Measurements from ENCODE around the gene BTN2A1. TPM values are rescaled to one million over a fixed set of nuclear protein-coding genes. Genes with fewer than 3 reads are reported as not detected.
"Not testable (repeated sequence)": the region's sequence is repeated elsewhere in the genome, so short reads cannot be mapped to it uniquely, and the experiment has no call there.

Gene BTN2A1
- polyA plus RNA-seq (2012; ENCODE audit: insufficient read depth, insufficient read length): 29.9 TPM

DNA sequence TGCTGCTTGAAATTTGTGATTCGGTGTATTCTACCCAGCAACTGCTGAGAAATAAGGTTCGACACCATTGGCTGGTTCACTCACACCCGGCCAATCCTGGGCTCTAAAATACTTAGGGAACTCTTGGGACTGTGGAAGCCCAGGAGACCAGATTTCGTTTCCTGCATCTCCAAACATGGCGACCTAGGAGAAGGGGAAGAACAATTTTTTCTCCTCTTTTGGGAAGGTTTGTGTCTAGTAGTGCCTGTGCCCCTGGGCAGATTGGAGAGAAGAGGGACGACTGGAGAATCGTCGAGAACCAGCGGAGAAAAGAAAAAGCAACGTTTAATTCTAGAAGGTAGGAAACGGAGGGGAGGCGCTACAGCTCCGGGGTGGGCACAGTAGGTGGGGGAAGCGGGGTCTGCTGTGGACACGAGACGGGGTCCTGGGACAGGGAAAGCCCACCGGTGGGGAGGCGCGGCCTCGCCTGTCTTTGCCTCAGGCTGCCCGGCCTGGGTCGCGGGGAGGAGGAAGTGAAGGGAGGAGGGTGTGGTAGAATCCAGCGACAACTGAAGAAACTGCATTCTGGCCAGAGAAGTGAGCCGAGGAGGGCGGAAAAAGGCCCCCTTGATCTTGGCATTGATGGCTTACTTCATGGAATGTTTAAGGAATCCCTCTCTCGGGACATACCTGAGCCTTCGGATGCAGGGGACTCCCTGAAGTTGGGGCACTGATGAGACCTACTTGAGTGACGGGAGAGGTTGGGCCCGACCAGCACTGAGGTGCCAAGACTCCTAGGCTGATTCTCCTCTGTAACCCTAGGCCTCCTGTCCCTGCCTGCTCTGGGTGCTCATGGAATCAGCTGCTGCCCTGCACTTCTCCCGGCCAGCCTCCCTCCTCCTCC is at the start of gene BTN2A1:
Gene BTN2A1, plus strand, starts transcription at position 150 of the 883 bp plus-strand sequence. Its CDS starts 682 bp downstream, at position 832.
- peak; percentile 90 for DNase-seq (ENCODE audit: low read depth, low spot score)

DNA sequence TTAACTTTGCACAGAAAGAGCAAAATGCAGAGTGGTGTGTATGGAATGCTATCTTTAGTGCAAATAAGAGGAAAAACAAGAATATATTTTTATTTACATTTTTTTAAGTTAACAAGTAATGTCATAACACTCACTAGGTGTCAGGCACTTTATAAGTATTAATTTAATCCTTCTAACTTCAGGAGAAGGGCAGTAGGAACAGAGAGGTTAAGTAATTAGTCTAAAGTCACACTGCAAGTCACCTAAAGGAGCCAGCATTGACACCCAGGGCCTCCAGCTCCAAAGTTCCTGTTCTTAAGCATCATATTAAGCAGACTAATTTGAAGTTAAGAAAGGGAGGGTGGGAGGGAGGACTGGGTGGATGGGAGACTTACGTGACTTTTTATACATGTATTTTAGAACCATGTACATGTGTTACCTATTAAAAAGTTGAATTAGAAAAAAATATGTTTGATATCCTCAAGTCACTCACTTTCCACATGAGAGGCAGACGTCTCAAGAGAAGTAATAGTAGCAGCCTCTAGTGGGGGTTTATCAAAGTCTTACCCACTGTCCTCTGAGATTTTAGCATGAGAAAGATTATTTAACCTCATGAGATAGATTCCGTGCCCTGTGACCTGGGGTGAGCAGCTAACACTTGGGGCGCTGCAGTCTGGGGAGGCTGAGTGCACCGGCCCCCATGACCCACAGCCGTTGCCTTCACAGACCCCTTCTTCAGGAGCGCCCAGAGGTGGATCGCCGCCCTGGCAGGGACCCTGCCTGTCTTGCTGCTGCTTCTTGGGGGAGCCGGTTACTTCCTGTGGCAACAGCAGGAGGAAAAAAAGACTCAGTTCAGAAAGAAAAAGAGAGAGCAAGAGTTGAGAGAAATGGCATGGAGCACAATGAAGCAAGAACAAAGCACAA is 48.7 kb upstream of the BTN2A1 start:
- no peak overlapping the region for H3K4me3 ChIP-seq (ENCODE audit: low read length)
- DNase-seq (ENCODE audit: low read depth, low spot score): no peak

More for the DNA sequence above, at the start of gene BTN2A1:
- H3K4me3 ChIP-seq (ENCODE audit: low read length): peak within 1 kb of the TSS; percentile 90

DNA sequence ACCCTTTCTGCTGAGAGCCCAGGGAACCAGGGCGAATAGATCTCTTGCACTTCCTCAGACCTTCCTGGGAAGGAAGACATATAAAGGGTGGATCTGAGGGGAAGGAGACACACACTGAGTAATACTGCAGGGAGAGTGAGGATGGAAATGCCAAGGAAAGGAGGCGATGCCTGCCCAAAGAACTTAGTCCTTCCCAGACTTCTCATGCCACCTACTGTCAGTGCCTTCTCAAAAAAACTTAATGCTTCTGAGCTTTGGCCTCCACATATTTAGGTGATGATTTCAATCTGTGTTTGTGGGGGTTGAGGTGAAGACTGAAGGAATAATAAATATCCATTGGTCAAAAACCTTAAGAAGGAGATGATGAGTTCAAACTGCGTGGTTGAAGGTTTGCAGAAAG is 46.0 kb upstream of the BTN2A1 start:
- no peak for DNase-seq (ENCODE audit: low read depth, low spot score)
- H3K4me3 ChIP-seq (ENCODE audit: low read length): no peak overlapping the region

DNA sequence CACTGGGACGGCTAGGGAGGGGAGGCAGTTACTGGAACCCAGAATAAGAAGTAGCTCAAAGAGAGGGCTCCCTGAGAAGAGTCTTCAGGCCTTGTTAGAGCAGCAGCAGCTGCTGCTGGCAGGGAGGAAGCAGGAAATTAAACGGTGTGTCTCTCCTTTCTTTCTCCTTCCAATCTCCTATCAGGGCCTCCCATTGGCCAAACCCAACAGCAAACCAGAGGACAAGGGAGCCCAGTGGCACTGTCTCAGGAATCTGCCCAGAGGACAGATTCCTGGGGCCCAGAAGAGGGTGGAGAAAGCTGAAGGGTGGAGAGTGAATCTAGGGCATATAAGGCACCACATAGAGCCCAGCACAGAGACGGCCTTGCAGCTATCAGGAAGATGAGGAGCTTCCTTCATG is 45.5 kb upstream of the BTN2A1 start:
- H3K4me3 ChIP-seq (ENCODE audit: low read length): no peak overlapping the region
- no peak for DNase-seq (ENCODE audit: low read depth, low spot score)

DNA sequence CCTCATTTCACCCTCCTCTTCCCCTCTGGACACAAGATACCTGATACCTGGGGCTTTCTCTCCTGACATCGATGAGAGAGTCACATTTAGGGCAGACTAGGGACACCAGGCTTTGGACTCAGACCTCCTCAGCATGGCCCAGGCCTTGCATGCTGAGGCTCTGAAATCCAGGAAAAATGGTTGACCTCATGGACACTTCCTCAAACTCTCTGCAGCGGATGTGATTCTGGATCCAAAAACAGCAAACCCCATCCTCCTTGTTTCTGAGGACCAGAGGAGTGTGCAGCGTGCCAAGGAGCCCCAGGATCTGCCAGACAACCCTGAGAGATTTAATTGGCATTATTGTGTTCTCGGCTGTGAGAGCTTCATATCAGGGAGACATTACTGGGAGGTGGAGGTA is 44.8 kb upstream of the BTN2A1 start:
- no peak overlapping the region for H3K4me3 ChIP-seq (ENCODE audit: low read length)
- no peak for DNase-seq (ENCODE audit: low read depth, low spot score)

DNA sequence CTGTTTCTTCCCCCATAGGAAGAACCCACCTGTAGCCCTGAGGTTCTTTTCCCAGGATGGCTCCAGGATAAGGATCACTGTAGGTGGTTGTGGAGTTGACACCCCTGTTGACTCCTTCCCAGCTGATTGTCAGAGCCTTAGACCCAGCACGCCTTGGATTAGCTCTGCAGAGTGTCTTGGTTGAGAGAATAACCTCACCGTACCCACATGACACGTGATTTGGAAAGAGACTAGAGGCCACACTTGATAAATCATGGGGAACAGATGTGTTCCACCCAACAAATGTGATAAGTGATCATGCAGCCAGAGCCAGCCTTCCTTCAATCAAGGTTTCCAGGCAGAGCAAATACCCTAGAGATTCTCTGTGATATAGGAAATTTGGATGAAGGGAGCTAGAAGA is 43.5 kb upstream of the BTN2A1 start:
- H3K4me3 ChIP-seq (ENCODE audit: low read length): no peak overlapping the region
- DNase-seq (ENCODE audit: low read depth, low spot score): no peak

DNA sequence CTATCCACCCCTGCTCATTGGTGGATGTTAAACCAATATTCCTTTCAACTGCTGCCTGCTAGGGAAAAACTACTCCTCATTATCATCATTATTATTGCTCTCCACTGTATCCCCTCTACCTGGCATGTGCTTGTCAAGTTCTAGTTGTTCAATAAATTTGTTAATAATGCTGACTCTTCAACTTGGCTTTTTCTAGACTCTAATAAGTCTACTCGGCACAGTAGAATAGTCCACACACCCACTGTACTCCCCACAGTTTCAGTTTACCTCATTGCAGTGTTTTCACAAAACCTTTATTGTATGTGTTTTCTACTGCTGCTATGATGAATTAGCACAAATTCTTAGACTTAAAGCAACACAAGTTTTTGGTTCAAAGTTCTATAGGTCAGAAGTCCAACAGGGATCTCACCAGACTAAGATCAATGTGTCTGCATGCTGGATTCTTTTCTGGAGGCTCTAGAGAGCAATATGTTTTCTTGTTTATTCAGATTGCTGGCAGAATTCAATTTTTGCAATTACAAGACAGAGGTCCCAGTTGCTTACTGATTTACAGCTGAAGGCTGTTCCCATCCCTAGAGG is 42.6 kb upstream of the BTN2A1 start:
- DNase-seq (ENCODE audit: low read depth, low spot score): no peak
- H3K4me3 ChIP-seq (ENCODE audit: low read length): no peak overlapping the region

DNA sequence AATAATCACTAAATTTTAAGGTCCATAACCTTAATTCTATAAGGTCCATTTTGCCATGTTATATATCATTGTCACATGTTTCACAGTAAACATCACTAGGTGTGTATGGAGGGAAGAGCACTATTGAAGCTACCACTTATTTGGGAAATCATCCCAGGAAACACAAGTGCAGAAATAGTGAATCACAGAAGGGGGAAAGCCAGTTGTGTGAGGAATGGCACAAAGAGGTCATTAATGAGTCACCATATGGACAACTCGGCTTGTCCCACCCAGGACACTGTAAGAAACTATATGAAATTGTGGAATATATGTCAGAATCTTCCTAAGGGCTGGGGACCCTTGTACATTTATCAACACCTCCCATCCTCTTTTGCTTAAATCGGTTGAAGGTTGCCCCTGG is 42.0 kb upstream of the BTN2A1 start:
- DNase-seq (ENCODE audit: low read depth, low spot score): no peak
- no peak overlapping the region for H3K4me3 ChIP-seq (ENCODE audit: low read length)

DNA sequence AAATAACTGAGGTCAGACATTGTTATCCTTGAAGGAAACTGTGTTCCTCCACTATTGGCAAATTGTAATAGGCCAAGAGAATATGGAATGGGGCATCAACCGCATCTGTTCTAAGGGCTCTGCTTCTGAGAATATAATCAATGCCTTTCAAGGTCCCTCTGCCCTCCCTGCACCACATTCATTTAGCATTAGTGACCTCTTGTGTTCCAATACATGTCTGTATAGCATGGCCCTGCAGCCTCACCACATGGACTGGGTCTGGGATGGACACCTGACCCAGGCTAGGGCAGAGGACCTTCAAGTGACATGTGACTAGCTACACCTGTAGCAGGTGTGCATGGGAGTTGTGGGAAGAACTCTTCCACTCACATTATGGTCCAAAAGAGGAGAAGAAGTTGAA is 41.5 kb upstream of the BTN2A1 start:
- no peak overlapping the region for H3K4me3 ChIP-seq (ENCODE audit: low read length)
- DNase-seq (ENCODE audit: low read depth, low spot score): no peak

DNA sequence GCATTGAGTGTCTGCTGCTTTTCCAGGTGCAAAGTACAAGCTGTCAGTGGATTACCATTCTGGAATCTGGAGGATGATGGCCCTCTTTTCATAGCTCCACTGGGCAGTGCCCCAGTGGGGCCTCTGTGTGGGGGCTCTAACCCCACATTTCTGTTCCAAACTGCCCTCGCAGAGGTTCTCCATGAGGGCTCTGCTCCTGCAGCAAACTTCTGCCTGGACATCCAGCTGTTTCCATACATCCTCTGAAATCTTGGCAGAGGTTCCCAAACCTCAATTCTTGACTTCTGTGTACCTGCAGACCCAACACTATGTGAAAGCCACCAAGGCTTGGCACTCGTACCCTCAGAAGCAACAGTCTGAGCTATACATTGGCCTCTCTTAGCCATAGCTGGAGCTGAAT is 39.7 kb upstream of the BTN2A1 start:
- not testable (repeated sequence) for DNase-seq (ENCODE audit: low read depth, low spot score); H3K4me3 ChIP-seq (ENCODE audit: low read length)

DNA sequence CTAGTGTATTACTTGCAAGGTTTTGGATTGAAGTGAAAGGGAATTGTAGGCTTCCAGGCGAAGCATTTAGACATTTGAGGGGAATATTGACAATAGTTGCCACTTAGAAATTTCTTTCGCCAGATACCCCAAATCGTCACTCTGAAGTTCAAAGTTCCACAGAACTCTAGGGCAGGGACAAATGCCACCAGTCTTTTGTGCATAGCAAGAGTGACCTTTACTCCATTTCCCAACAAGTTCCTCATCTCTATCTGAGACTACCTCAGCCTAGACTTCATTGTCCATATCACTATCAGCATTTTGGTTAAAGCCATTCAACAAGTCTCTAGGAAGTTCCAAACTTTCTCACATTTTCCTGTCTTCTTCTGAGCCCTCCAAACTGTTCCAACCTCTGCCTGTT is 39.0 kb upstream of the BTN2A1 start:
- not testable (repeated sequence) for DNase-seq (ENCODE audit: low read depth, low spot score); H3K4me3 ChIP-seq (ENCODE audit: low read length)

DNA sequence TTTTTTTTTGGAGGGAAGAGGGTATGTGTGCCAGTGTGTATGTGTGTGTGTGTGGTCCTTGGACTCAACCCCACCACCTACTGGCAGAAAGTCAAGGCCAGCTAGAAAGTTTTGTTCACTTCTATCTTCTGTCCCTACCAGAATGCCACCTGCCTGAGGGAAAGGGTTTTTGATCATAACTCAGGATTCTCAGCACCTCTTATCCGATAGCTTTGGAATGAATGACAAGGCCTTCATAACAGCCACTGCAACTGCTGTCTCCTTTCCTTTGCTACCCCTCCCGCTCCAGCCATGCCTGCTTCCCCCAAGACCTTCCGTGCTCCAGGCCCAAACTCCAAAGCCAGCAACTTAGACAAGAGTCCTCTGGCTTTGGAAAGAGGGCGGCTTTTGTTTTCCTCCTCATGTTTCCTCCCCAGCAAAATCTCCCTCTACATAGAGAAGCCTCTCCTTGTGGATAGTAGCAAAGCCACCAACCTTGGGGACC is 37.0 kb upstream of the BTN2A1 start:
- peak overlapping the region; percentile 88 for H3K4me3 ChIP-seq (ENCODE audit: low read length)
- DNase-seq (ENCODE audit: low read depth, low spot score): peak; percentile 51

DNA sequence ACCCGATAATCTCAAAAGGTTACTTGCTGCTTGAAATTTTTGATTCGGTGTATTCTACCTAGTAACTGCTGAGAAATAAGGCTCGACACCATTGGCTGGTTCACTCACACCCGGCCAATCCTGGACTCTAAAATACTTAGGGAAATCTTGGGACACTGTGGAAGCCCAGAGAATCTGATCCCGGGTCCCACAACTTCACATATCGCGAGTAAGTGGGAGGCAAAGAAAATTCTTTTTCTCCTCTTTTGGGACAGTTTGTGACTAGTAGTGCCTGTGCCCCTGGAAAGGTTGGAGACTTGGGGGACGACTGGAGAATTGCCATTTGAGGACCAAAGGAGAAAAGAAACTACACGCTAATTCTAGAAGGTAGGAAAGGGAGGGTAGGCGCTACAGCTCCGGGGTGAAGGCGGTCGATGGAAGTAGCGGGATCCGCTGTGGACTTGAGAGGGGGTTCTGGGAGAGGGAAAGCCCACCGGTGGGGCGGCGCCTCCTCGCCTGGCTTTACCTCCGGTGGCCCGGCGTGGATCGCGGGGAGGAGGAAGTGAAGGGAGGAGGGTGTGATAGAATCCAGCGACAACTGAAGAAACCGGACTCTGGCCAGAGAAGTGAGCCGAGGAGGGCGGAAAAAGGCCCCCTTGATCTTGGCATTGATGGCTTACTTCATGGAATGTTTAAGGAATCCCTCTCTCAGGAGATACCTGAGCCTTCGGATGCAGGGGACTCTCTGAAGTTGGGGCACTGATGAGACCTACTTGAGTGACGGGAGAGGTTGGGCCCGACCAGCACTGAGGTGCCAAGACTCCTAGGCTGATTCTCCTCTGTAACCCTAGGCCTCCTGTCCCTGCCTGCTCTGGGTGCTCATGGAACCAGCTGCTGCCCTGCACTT is 36.3 kb upstream of the BTN2A1 start:
- peak; percentile 78 for DNase-seq (ENCODE audit: low read depth, low spot score)
- peak overlapping the region; percentile 88 for H3K4me3 ChIP-seq (ENCODE audit: low read length)

DNA sequence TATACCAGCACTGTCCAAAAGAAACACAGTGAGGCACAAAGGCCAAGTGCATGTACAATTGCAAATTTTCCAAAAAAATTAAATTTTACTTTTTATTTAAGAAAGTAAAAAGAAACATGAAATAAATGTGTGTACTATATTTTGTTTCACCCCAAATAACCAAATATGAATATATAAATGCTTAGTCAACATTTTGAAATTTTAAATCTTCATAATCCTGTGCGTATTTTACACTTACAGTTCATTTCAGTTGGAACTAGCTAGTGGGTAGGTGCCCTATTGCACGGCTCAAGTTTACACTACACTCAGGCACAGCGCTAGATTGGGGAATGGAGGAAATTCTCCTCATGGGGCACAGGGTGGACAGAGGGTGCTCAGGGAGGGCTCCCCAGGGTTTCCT is 35.4 kb upstream of the BTN2A1 start:
- no peak overlapping the region for H3K4me3 ChIP-seq (ENCODE audit: low read length)
- DNase-seq (ENCODE audit: low read depth, low spot score): no peak

DNA sequence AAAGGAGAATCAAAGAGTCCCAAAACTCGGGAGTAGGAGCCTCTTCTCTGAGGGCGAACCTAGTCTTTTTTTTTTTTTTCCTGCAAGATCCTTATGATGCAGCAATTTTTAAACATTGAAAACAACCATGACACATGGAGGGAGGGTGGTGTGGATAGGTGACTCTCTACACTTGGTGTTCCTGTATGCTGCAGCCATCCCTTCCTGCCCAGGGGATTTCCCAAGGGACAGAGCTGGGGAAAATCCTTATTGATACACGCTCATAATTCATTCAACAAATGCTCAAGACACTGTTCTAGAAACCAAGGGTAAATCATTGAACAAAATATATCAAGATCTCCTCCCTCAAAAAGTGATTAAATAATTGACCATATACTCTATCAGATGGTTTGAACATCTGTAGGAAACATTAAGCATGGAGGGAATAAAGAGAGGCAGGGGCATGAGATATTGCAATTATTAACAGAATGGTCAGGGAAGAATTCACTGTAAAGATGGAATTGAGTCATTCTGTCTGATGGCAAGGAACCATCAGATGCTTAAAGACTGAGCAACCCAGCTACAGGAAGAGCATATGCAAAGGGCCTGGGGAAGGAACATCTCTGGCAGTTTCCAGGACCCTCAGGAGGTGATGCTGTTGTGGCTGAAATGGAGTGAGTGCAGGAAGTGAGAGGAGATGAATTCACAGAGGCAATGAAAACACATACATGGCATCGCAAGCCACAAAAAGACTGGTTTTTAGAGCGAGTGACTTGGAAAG is 30.9 kb upstream of the BTN2A1 start:
- H3K4me3 ChIP-seq (ENCODE audit: low read length): no peak overlapping the region
- no peak for DNase-seq (ENCODE audit: low read depth, low spot score)

DNA sequence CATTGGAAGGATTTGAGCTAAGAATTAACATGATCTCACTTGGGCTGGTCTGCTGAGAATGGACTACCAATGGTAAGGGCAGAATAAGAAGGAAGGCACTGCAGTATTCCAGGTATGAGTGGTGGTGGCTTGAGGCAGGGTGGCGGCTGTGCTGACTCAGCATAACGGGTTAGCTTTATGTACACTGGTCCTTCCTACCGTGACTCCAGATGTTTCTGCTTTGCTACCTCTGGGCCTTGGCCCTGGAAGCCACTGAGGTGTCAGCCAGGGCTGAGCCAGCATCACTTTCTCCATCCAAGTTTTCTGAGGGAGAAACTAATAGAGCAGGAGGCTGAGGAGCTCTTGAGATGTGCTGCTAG is 30.3 kb upstream of the BTN2A1 start:
- no peak overlapping the region for H3K4me3 ChIP-seq (ENCODE audit: low read length)
- DNase-seq (ENCODE audit: low read depth, low spot score): no peak

DNA sequence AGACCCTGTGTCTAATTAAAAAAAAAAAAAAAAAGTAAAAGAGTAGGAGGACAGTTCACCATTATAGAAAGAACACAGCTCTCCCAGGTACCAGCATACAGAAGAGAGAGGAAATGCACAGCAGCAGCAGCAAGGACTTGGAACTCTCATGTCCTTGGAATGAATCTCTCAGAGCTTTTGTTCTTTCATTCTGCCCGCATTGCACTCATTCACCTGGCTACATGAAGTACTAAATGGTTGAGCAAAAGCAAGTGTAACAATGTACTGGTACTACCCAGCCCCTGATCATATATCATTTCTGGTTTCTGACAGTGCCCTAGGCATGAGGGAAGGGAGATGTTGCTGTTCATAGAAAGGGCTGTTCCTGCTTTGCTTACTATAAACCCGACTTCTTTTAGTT is 29.5 kb upstream of the BTN2A1 start:
- H3K4me3 ChIP-seq (ENCODE audit: low read length): no peak overlapping the region
- no peak for DNase-seq (ENCODE audit: low read depth, low spot score)

DNA sequence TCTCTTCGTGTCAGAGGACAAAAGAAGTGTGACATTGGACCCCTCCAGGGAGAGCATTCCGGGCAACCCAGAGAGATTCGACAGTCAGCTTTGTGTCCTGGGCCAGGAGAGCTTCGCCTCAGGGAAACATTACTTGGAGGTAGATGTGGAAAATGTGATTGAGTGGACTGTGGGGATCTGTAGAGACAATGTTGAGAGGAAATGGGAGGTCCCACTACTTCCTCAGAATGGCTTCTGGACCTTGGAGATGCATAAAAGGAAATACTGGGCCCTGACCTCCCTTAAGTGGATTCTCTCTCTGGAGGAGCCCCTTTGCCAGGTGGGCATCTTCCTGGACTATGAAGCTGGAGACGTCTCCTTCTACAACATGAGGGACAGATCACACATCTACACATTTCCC is 27.0 kb upstream of the BTN2A1 start:
- no peak for DNase-seq (ENCODE audit: low read depth, low spot score)
- H3K4me3 ChIP-seq (ENCODE audit: low read length): no peak overlapping the region
